Heart left ventricle (tissue), 13 donors: Measurements from ENCODE around the gene ZNF350.
"Not testable (repeated sequence)": the region's sequence is repeated elsewhere in the genome, so short reads cannot be mapped to it uniquely, and the experiment has no call there.

Experiments used
- POLR2A ChIP-seq, 2 donors: fragments of 450-650 bp; IDR thresholded peaks; one replicate each; pipeline ENCODE4 v1.6.1; 2017; ENCODE audit warnings: antibody characterized with exemption in 2 of 2, mild to moderate bottlenecking in 2 of 2, moderate library complexity in 2 of 2
- TF ChIP-seq, protein P1 (sequence below), 12 donors: fragments of 200-600 bp; sonication (generic) in 4 of 12; IDR thresholded peaks; one replicate each; pipeline versions ENCODE4 v1.5.0 to v1.8.0; 2018 to 2022; ENCODE audit warnings: antibody characterized with exemption in 12 of 12, mild to moderate bottlenecking in 5 of 12
- donor health status: ischemic (EF 13 %, LVEDD 7.1; RV severe dilation, severe dysfunction).
- donor health status: DM: no; HTN: yes; CAD: no.
- donor health status: DM: no; HTN: no; CAD: no.
- donor health status: ischemic (EF 25% LVEDD 6.9; RV normal size, moderate dysfunction).
- donor health status: ischemic (EF 25% LVEDD 5.7; RV mildly dilated, moderate dysfunction).
- donor health status: ischemic (EF 35%, LVEDD 5.7; RV mildly dilated, moderate dysfunction).
- donor health status: nonischemic (EF 11% LVEDD 7.7; RV severe dilation, severe dysfunction).
- donor health status: DM: yes; HTN: yes; CAD: no.
- donor health status: PGD.
- donor health status: ischemic (EF 29% LVEDD 5.4; RV normal size, mild dysfunction).
- donor health status: nonischemic (EF 23%, LVEDD 6.1; RV moderate dilation, normal function).

DNA sequence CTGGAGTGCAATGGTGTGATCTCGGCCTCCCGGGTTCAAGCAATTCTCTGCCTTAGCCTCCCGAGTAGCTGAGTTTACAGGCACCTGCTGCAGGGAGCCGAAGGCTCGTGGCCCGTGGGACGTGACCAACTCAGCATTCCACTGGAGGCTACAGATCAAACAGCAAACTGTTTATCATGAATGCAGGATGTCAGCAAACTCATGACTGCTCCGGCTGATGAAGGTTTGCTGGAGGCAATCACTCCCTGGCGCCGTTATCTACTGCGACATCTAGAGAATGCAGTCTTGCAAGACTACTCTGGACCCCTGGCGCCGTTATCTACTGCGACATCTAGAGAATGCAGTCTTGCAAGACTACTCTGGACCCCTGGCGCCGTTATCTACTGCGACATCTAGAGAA lies 10.9 kb downstream of the ZNF350 start:
- TF ChIP-seq, protein P1, sequence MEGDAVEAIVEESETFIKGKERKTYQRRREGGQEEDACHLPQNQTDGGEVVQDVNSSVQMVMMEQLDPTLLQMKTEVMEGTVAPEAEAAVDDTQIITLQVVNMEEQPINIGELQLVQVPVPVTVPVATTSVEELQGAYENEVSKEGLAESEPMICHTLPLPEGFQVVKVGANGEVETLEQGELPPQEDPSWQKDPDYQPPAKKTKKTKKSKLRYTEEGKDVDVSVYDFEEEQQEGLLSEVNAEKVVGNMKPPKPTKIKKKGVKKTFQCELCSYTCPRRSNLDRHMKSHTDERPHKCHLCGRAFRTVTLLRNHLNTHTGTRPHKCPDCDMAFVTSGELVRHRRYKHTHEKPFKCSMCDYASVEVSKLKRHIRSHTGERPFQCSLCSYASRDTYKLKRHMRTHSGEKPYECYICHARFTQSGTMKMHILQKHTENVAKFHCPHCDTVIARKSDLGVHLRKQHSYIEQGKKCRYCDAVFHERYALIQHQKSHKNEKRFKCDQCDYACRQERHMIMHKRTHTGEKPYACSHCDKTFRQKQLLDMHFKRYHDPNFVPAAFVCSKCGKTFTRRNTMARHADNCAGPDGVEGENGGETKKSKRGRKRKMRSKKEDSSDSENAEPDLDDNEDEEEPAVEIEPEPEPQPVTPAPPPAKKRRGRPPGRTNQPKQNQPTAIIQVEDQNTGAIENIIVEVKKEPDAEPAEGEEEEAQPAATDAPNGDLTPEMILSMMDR (IDR thresholded peaks at IDR 0.05), result not testable (repeated sequence)
- TF ChIP-seq POLR2A (IDR thresholded peaks at IDR 0.05), result not testable (repeated sequence)
